GM19455 (cell line): ENCODE measurements around the gene AIMP1.
"Not testable (repeated sequence)": the region's sequence is repeated elsewhere in the genome, so short reads cannot be mapped to it uniquely, and the experiment has no call there.

Source experiments
- ATAC-seq: cut with Tn5 transposase; IDR thresholded peaks from one replicate; pipeline ENCODE4 v1.9.1; 2021; ENCODE audit not compliant: unreplicated experiment

AIMP1 gene

GRCh38 chr4:106347167-106347566 is 30.8 kb downstream of the AIMP1 start:
- ATAC-seq, result no peak

- ATAC-seq, result no peak
Observed at GRCh38 chr4:106351016-106351415, 34.7 kb downstream of the AIMP1 start.

DNA sequence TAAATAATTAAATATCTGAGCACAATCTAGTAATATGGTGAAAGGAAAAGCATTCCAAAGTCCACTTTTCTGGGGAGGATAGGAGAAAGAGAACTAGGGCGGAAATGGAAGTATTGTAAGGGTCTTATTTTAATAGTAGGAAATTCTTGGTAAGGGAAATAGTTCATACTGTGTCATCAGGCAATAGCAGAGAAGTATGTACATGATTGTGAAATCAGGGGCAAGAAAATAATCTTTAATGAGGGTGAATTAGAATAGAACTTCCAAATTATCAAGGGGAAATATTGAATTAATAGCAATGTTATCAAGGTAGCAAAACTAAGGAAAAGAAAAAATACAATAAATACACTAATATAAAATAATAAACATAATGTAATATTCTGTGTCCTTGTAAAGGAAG is 37.4 kb downstream of the AIMP1 start:
- no peak for ATAC-seq

GRCh38 chr4:106355193-106355592 is 38.8 kb downstream of the AIMP1 start:
- ATAC-seq, result no peak

DNA sequence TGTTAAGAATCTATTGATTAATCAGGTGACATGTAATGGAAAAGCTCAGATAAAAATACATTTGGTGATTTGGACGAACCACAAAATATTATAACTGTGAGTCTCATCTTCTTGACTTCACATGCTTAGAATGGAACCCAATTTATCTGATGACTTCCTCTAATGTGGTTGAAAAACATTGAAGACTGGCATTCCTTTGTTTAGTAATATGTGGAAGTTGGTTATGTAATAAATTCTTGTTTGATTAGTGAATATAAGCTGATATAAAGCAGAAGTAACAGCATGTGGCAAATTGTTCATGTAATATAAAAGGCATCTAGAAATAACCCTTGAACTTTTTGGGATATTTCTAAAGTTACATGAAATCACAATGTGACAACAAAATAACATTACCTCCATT is 42.5 kb downstream of the AIMP1 start:
- no peak for ATAC-seq

- ATAC-seq, result no peak
Observed at GRCh38 chr4:106362086-106362825, 45.9 kb downstream of the AIMP1 start.

DNA sequence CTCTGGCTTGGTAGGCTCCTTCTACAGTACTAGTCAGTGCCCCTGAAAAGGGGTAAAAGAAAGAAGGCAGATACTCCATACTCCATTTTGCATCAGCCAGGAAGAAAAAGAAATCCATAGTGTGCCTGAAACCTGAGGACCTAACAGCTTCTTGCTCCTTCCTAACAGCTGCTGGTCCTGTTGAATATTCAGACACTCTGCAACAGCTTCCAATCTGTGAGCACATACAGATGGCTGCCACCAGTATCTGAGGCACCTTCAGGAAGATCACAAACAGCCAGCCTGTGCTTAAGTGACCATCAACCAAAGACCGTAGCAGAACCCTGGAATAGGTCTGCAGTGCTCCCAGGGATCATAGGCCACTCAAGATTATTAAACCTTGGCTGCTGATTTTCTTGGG is 47.9 kb downstream of the AIMP1 start:
- no peak for ATAC-seq

GRCh38 chr4:106365613-106366012 is 49.3 kb downstream of the AIMP1 start:
- no peak for ATAC-seq

DNA sequence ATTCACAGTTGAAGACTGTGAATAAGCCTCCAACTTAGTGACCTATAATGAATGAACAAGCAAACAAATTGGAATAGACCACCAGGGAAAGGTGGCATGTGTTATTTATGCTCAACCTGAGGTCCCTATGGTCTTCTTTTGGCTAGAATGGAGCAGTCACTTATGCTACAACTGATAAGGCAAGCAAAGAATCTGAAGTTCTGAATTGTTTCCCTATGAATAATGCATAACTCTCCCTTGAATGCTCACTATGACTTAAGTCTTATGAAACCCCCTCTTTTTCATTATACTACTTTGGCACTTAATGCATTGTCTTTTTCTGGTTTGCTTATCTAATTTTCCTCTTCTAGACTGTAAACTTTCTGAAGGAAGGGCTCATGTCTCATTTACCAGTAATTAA is 49.7 kb downstream of the AIMP1 start:
- no peak for ATAC-seq

DNA sequence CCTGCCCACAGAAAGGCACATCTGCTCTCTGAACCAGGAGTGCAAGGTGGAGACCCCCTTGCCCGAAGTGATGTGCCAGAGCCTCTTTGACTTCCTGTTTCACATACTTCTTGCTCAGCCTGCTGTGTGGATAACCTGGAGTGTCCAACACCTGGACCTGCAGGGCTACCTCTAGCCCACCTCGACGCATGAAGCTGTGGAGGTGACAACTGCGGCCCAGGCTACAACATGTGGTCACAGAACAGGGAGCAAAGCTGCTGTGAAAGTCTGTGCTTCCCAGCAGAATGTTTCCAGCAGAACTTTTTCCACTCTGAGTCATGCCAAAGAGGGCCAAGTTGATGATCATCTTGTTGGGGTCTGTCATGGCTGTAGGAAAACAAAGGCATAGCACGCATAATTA is 50.7 kb downstream of the AIMP1 start:
- no peak for ATAC-seq

DNA sequence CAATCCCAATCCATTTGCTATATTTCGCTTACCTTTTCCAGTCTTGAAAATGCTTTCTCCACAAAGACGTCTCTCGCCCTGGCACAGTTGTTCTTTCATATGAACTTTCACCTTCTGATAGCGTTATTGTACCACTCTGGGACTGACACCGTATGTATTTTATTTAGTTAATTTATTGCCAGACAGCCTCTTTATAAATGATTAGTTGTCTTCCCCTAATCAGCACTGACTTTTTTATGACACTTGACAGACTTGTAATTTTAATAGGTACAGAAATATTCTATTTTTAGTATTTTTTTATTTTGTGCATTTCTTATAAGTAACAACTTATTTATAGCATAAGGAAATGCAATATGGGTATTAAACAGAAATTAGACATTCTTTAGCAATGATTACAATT is 52.3 kb downstream of the AIMP1 start, which contains the start of gene GIMD1:
Gene GIMD1, minus strand, starts transcription at position 101 of the 400 bp plus-strand sequence. CDS start 1,343 bp downstream, outside the sequence.
- ATAC-seq, result no peak

GRCh38 chr4:106369456-106370060 is 53.2 kb downstream of the AIMP1 start:
- no peak for ATAC-seq

DNA sequence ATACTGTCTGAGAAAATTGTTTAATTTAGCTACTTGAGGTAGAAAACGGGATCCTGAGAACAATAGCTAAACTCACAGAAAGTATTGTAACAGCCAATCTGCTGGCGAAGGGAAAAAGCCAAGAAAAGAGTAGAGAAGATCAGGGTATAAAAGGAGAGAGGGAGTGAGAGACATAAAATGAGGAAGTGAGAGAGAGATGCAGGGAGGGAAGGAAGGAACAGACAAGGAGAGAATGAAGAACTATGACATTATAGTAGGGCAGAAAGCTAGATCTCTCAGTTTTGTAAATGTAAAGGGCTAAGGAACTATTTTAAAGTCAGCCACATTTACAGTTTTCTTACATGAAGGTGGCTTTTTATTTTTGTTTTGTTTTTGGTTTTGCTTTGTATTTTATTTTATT is 53.9 kb downstream of the AIMP1 start:
- no peak for ATAC-seq

- no peak for ATAC-seq
Observed at GRCh38 chr4:106371161-106371560, 54.8 kb downstream of the AIMP1 start.

GRCh38 chr4:106373026-106373425 is 56.7 kb downstream of the AIMP1 start:
- no peak for ATAC-seq

DNA sequence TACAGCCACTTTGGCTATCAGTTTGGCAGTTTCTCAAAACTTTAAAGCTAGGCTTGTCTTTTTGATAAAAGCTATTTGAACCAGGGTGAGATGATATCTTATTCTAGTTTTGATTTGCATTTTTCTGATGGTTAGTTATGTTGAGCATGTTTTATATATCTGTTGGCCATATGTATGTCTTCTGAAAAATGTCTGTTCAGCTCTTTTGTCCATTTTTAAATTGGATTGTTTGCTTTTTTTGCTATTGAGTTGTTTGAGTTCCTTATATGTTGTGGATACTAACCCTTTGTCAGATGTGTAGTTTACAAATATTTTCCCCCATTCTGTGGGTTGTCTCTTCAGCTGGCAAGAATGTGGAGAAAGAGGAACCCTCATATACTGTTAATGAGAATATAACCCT is 63.8 kb downstream of the AIMP1 start:
- no peak for ATAC-seq

DNA sequence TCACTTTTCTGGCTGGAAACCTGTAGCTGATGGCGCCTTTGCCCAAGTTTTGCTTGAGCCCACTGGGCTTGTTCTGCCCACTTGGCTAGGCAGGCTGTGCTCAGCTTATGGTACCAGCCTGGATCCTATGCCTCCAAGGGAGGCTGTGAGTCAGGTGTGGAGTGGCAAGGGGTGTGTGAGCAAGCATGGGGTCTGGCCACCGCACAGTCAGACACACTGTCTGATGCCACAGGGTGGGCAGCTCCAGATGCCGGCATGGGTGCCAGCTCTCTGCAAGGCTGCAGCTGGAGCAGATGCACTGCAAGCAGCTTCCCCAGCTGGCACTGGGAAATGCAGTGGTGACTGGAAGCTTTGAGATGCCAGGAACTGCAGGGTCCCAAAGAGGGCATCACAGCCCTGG is 68.5 kb downstream of the AIMP1 start:
- ATAC-seq, result no peak

DNA sequence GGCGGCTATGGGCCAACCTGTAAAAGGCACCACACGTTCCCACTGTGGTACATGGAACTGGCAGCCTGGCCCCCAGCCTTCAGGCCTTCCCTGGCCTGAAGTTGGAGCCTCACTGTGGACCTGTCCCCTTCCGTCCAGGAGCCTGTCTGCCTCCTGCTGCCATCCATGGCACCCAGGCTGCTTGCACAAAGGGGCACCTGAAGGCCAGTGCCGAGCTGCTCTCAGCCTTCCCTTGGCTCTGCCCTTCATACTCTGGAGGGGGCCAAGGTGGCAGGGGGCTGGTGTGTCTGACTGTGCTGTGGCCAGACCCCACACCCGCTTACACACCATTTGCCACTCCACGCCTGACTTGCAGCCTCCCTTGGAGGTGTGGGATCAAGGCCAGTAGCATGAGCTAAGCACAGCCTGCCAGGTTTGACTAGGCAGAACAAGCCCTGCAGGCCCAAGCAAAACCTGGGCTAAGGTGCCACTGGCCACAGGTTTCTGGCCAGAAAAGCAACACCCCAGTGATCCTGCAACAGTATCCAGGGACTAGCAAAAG is 69.6 kb downstream of the AIMP1 start:
- no peak for ATAC-seq

- no peak for ATAC-seq
Observed at GRCh38 chr4:106395582-106395981, 79.2 kb downstream of the AIMP1 start.

- not testable (repeated sequence) for ATAC-seq
Observed at GRCh38 chr4:106398898-106399297, 82.5 kb downstream of the AIMP1 start.
